ENCODE data around the gene TEX54.

- no peak for TF ChIP-seq ATF2 (tag by site-specific recombination; IDR thresholded peaks at IDR 0.05; ENCODE audit: low read depth)
- no peak for TF ChIP-seq ZNF423 (tag by site-specific recombination; IDR thresholded peaks at IDR 0.05)
- TF ChIP-seq ZNF513 (tag by site-specific recombination; IDR thresholded peaks at IDR 0.05) = no peak
- TF ChIP-seq CTCF (tag by site-specific recombination; IDR thresholded peaks at IDR 0.05) = no peak
- no peak for TF ChIP-seq YY1 (tag by site-specific recombination; IDR thresholded peaks at IDR 0.05)
- TF ChIP-seq ZNF184 (tag by site-specific recombination; IDR thresholded peaks at IDR 0.05) = no peak
- no peak for TF ChIP-seq ZSCAN30 (tag by site-specific recombination; IDR thresholded peaks at IDR 0.05)
- TF ChIP-seq ZNF488 (tag by site-specific recombination; IDR thresholded peaks at IDR 0.05) = no peak
- no peak for TF ChIP-seq ZNF704 (tag by site-specific recombination; IDR thresholded peaks at IDR 0.05)
- TF ChIP-seq TCF7L2 (IDR thresholded peaks at IDR 0.05; ENCODE audit: borderline replicate concordance, low read depth, low read length) = no peak
- no peak for TF ChIP-seq ZNF121 (tag by site-specific recombination; IDR thresholded peaks at IDR 0.05)
- no peak for TF ChIP-seq ZNF302 (tag by site-specific recombination; IDR thresholded peaks at IDR 0.05; ENCODE audit: low read depth)
- no peak for TF ChIP-seq ZBTB11 (tag by site-specific recombination; conservative IDR thresholded peaks at IDR 0.05; ENCODE audit: low read depth)
Observed at GRCh38 chr11:62875698-62876478, 43.2 kb upstream of the TEX54 start.

All from HEK293 (cell line).